ENCODE data around the gene DNAJC9.

Gene DNAJC9

GRCh38 chr10:73238990-73239566, 8.0 kb downstream of the DNAJC9 start:
- DNase-seq (ENCODE audit: low read depth): no peak

DNA sequence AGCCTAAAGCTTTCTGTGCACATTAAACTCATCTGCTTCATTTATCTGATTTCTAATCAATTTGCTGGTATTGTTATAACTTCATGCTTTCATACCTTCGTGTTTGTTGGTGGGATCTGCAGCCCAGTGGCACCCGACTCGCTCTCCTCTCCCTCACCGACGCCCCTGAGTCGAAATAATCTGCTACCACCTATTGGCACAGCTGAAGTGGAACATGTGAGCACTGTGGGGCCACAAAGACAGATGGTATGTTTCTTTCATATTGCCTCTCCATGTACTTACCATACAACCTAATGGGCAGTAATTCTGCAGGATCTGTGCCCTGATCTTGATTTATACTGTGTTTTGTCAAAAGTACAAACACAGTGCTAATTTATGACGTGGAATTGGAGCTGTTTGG, 12.4 kb downstream of the DNAJC9 start:
- no peak for DNase-seq (ENCODE audit: low read depth)

DNA sequence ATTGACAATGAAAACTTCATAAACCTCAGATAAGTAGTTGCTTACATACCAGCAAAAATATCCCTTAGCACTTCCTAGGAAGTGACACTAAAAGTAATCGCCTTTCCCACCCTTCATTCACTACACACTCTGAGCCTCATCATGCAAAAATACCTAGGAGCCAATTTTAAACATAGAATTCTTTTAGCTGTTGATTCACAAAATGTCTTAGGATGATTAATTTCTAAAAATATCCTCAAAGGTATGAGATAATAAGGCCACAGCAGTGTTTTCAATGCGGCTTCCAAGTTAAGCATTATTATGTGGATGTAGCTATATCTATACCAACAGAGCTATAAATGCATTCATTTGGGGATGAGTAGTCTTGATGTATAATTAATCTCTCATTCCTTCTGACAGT, 13.2 kb downstream of the DNAJC9 start:
- DNase-seq (ENCODE audit: low read depth): no peak

GRCh38 chr10:73232887-73233286, 14.2 kb downstream of the DNAJC9 start:
- no peak for DNase-seq (ENCODE audit: low read depth)

GRCh38 chr10:73229567-73229966, 17.5 kb downstream of the DNAJC9 start:
- no peak for DNase-seq (ENCODE audit: low read depth)

DNA sequence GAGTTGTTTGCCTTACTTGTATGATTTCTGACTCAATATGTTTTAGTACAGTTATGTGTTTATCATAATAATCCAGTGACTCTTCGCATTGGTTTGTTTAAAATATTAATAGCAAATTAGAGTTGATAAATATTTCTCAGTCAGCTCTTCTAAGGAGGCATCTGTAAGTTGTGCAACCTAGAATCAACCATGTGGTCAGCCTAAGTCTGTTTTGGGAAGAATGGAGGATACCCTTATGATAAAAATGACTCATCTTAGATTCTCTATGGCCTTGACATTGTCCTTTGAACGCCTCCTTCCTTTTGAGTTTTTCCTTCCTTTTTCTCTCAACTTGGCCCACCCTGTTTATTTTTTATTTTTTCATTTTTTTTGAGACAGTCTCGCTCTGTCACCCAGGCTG, 18.8 kb downstream of the DNAJC9 start:
- no peak for DNase-seq (ENCODE audit: low read depth)

- DNase-seq (ENCODE audit: low read depth): no peak
Measured at GRCh38 chr10:73226663-73227062, 20.4 kb downstream of the DNAJC9 start.

DNA sequence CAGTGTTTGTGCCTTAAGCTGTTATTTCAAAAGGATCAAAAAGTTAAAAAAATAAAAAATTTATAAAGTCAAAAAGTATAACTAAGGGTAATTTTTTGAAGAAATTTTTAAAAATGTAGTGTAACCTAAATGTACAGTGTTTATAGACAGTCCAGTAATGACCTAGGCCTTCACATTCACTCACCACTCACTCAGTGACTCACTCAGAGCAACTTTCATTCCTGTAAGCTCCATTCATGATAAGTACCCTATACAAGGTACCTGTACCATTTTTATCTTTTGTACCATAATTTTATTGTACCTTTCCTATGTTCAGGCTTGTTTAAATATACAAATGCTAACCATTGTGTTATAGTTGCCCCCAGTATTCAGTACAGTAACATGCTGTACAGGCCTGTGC, 21.5 kb downstream of the DNAJC9 start:
- DNase-seq (ENCODE audit: low read depth): no peak

- no peak for DNase-seq (ENCODE audit: low read depth)
Measured at GRCh38 chr10:73220989-73221388, 26.1 kb downstream of the DNAJC9 start.

GRCh38 chr10:73219384-73219783, 27.7 kb downstream of the DNAJC9 start:
- DNase-seq (ENCODE audit: low read depth): no peak

- DNase-seq (ENCODE audit: low read depth): no peak
Measured at GRCh38 chr10:73218431-73219191, 28.4 kb downstream of the DNAJC9 start.

- DNase-seq (ENCODE audit: low read depth): no peak
Measured at GRCh38 chr10:73217628-73218027, 29.4 kb downstream of the DNAJC9 start.

GRCh38 chr10:73215749-73216148, 31.3 kb downstream of the DNAJC9 start:
- no peak for DNase-seq (ENCODE audit: low read depth)

DNA sequence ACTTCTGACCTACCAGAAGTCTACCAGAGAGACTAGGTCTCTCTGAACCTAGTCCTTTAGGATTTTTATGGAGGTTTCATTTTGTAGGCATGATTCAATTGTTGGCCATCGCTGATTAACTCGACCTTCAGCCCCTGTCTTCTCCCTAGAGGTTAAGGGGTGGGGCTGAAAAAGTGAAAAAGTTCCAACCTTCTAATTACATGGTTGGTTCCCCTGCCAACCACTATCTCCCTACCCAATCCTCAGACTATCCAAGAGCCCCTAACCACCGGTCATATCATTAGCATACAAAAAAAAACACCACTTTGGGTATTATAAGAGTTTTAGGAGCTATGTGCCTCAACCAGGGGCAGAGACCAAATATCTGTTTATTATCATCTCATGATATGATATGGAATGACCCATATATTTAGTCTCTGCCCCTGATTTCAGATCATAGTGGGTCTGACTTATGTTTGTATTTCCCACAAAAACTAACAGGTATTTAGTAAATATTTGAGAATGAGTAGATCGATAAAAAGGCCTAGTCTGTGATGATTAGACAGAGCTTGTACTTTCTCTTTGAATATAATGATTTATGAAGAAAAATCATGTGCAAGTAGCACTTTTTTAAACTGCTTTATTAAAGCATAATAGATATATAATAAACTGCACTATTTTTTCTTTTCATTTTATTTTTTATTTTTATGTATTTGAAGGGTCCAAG, 35.8 kb downstream of the DNAJC9 start:
- DNase-seq (ENCODE audit: low read depth): no peak

DNA sequence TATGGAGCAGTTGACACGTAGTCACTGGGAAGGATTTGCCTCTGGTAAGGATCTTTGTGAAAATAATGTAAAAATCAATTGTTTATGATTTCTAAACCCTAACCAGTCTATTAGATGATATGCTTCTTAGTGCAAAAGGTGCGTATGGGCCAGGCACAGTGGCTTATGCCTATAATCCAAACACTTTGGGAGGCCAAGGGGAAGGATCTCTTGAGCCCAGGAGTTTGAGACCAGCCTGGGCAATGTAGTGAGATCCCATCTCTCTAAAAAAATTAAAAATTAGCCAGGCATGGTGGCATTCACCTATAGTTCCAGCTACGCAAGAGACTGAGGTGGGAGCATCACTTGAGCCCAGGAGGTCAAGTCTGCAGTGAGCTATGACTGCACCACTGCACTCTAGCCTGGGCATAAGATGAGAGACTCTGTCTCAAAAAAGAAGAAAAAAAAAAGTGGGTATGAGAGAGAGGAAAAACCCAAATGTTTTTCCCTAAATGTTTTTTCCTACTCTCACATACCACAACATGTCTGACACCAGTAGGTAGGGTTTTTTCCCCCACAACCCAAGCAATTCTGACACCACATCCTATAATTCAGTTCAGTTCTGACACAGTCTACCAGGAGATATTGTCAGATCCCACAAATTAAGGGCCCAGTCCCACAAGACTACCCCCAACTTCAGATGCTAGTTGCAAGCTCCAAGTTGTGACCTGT, 36.5 kb downstream of the DNAJC9 start:
- DNase-seq (ENCODE audit: low read depth): no peak

DNA sequence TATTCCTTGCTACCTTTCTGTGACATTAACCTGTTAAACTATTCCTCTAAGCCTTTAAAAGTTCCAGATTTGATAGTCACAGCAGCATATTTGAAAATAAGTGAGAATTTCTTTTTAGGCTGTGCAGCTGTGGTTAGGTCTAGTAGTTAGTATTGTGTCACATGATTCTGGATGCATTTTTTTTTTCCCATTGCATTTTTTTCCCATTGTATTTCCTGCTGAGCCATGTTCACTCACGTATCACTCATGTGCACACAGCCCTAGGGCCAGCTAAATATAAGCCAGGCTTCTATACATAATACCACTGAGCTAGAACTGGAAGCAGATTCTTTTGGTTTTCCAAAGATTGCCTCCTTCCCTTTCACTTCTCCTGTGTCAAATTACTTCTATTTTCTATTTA, 37.4 kb downstream of the DNAJC9 start:
- no peak for DNase-seq (ENCODE audit: low read depth)

DNA sequence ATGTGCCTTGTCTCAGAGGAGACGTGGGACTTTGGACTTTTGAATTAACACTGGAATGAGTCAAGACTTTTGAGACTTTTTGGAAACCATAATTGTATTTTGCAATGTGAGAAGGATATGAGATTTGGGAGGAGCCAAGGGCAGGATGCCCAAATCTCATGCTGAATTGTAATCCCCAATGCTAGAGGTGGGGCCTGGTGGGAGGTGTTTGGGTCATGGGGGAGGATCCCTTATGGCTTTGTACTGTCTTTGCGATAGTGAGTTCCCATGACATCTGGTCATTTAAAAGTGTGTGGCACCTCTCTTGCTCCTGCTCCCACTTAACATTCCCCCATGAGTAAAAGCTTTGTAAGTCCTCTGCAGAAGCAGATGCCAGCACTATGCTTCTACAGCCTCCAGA, 39.2 kb downstream of the DNAJC9 start:
- no peak for DNase-seq (ENCODE audit: low read depth)

DNA sequence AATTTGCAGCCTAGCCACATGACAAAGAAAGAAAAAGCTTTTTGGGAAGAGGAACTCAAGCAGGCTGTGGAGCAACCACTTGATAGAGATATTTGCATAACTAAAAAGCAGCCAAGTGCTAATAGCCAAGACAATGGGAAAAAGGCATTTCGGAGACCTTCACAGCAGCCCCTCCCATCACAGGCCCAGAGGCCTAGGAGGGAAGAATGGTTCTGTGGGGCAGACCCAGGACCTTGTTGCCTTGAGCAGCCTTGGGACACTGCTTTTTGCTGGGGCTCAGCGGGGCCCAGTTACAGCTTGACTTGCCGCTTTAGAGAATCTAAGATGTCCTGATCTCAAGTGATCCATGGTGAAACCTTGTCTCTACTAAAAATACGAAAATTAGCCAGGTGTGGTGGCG, 40.7 kb downstream of the DNAJC9 start:
- no peak for DNase-seq (ENCODE audit: low read depth)

DNA sequence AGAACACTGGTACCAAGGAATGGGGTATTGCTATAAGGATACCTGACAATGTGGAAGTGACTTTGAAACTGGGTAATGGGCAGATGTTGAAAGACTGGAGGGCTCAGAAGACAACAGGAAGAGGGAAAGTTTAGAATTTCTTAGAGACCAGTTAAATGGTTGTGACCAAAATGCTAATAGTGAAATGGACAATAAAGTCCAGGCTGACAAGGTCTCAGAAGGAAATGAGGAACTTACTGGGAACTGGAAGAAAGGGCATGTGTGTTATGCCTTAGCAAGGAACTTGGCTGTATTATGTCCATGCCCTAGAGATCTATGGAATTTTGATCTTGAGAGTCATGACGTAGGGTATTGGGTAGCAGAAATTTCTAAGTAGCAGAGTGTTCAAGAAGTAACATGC, 41.2 kb downstream of the DNAJC9 start:
- no peak for DNase-seq (ENCODE audit: low read depth)

GRCh38 chr10:73205081-73205480, 42.0 kb downstream of the DNAJC9 start:
- no peak for DNase-seq (ENCODE audit: low read depth)

Measured in stimulated activated CD8-positive, alpha-beta memory T cell treated with anti-CD3 and anti-CD28 coated beads, Interleukin-12 subunit alpha, Interleukin-12 subunit beta, amount 100 ng/mL, for 4 hours (primary cell).